Body of pancreas (tissue), 4 donors: ENCODE data around the gene NMT1.

ENCODE experiments used
- POLR2A ChIP-seq, 3 donors: fragments of 450-650 bp; IDR thresholded peaks; one replicate each; pipeline ENCODE4 v1.6.1; 2016; ENCODE audit warnings: antibody characterized with exemption in 3 of 3, mild to moderate bottlenecking in 2 of 3
- TF ChIP-seq, protein P1 (sequence below), 7 experiments: fragments of 450-650 bp in 4 of 7; fragments of 200-600 bp in 3 of 7; sonication (generic) in 3 of 7; IDR thresholded peaks; one replicate each; pipeline ENCODE4 v1.5.1; 2016 to 2019; ENCODE audit warnings: antibody characterized with exemption in 7 of 7

DNA sequence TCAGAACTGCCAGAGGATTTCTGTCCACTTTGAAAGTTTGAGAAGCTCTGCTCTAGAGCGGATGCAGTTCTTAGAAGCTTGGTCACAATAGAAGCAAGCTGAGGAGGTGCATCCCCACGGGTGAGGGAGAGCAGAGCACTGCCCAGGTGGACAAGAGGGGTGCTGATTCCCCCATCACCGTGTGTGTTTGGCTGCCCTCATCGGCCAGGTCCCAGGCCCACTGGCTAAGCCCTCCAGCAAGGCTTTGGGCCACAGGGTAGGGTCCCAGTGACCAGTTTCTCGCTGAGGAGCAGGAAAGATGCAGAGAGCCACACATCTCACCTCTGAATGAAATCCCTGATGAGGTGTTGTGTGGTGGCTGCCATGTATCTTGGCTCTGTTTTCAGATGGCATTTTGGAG is 26.9 kb downstream of the NMT1 start:
- TF ChIP-seq POLR2A (IDR thresholded peaks at IDR 0.05), result no peak
- TF ChIP-seq, protein P1, sequence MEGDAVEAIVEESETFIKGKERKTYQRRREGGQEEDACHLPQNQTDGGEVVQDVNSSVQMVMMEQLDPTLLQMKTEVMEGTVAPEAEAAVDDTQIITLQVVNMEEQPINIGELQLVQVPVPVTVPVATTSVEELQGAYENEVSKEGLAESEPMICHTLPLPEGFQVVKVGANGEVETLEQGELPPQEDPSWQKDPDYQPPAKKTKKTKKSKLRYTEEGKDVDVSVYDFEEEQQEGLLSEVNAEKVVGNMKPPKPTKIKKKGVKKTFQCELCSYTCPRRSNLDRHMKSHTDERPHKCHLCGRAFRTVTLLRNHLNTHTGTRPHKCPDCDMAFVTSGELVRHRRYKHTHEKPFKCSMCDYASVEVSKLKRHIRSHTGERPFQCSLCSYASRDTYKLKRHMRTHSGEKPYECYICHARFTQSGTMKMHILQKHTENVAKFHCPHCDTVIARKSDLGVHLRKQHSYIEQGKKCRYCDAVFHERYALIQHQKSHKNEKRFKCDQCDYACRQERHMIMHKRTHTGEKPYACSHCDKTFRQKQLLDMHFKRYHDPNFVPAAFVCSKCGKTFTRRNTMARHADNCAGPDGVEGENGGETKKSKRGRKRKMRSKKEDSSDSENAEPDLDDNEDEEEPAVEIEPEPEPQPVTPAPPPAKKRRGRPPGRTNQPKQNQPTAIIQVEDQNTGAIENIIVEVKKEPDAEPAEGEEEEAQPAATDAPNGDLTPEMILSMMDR (IDR thresholded peaks at IDR 0.05), result no peak
